ENCODE data around the gene BRSK2.

BRSK2 gene

GRCh38 chr11:1454576-1454975, 64.8 kb downstream of the BRSK2 start:
- no peak for DNase-seq

DNA sequence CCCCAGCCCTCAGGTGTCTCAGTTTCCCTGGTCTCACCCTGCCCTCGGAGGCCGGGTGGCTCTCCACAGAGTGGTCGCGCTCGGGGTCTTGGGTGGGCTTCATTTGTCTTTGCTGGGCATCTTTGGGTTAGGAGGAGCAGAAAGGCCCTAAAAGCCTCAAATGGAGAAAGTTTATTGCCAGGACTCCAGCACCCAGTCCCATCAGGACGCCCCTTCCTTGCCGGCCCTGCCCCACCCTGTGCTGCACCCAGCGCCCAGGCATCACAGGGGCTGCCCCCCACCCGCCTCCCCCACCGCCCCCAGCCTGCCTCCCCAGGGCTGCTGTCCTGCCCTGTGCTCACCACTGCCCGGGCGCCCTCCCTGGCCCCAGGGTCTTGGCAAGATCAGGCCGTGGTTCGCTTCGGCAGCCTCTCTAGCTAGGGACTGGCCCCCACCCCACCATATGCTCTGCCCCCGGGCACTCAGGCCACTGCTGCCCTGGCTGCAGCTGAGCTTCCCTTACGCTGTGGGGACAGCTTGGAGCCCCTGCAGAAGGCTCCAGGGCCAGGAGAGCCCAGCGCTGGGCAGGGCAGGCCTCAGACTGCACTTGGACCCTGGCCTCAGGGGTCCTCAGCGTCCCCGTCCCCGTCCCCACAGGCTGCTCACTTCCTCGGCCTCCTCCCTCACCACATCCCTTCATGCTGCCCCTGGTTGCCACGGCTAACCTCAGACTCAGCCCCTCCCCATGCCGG, 65.5 kb downstream of the BRSK2 start:
- DNase-seq, result no peak

DNA sequence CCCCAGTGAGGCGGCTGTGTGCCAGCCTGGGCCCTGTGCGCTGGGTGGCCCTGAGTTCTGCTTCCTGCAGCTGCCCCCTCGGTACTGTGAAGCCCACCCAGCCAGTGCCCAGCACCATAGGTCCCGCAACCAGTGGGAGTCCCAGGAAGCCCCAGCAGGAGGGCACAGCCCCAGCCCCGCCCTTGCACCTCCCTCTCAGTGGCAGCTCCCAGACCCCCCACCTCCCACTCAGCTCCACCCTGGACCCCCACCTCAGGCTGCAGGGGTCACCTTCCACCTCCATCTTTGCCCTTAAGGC, 66.0 kb downstream of the BRSK2 start:
- DNase-seq, result no peak

- no peak for DNase-seq
These were observed 66.4 kb downstream of the BRSK2 start for GRCh38 chr11:1456176-1456575.

- DNase-seq, result no peak
These were observed 67.0 kb downstream of the BRSK2 start for GRCh38 chr11:1456596-1457325.

DNA sequence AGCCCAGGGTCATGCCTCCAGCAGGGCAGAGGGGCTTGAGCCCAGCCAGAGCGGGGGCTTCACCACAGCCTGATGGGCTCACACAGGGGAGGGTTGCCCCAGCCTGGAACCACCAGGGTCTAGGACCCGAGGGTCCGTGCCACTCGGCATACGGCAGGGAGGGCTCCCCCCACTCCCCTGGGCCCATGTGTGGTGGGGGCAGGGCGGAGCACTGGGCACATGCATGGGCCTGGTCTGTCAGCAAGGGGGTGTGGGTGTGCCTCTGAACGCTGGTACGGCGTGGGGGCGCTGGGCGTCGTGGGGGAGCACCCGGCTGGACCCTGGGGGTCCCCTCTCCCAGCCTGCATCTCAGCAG, 67.6 kb downstream of the BRSK2 start:
- no peak for DNase-seq

DNA sequence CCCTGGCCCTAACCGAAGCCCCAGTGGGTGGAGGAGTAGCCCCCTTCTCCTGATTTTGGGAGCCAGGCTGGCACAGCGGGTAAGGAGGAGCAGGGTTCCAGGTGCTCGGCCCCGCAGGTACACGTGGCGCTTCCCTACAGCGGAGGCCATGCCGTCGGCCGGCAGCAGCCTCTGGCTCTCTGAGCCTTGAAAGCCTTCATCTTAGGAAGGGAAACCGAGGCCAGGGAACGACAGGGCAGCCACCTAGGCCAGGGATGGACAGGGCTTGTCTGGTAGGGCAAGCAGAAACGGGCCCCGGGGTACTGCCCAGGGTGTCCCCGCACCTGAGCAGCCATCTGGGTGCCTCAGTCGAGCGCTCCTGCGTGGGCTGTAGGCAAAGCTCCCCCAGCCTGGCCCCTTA, 68.1 kb downstream of the BRSK2 start:
- DNase-seq, result no peak

GRCh38 chr11:1458340-1459218, 68.8 kb downstream of the BRSK2 start:
- DNase-seq, result no peak

DNA sequence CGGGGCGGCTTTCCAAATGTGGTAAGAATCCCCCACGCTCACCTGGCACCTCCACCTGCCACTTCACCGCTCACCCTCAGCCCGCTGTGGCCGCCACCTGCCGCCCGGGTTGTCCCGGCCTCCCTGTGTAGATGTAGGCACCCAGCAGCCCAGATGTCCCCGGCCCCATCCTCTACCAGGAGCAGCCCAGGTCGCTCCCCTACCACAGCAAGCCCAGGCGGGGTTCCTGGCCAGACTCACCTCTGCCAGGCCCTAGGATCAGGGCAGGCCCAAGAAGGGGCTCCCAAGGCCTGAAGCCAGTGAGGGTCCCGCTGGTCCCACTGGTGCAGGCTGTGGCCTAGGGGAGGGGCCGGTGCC, 69.5 kb downstream of the BRSK2 start:
- no peak for DNase-seq

DNA sequence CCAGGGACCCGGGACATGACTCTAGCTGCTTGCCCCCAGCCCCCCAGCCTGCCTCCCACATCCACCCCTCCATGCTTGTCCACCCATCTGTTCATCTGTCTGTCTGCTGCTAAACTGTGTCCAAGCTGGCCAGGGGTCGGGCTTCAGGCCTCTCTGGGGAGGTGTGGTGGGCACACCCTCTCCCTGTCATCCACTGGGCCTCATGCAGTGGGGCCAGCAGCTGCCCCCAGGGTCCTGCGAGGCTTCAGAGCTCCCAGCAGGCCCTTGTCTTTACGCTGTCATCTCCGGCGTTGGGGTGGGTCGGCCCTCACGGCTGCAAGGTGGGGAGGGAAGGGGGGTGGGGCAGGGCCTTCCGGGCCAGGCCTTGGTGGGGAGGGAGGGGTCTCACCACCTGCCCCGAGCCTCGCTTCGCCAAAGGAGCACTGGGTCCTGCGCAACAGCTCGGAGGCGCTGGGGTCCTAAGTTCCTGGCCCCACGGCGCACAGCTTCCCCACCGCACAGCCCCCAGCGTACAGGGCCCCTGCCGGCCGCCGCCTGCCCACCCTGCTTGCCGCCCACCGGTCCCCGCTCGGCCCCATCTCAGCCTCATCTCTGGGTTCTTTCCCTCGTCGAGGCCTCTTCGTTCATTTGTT, 70.1 kb downstream of the BRSK2 start:
- DNase-seq, result no peak

DNA sequence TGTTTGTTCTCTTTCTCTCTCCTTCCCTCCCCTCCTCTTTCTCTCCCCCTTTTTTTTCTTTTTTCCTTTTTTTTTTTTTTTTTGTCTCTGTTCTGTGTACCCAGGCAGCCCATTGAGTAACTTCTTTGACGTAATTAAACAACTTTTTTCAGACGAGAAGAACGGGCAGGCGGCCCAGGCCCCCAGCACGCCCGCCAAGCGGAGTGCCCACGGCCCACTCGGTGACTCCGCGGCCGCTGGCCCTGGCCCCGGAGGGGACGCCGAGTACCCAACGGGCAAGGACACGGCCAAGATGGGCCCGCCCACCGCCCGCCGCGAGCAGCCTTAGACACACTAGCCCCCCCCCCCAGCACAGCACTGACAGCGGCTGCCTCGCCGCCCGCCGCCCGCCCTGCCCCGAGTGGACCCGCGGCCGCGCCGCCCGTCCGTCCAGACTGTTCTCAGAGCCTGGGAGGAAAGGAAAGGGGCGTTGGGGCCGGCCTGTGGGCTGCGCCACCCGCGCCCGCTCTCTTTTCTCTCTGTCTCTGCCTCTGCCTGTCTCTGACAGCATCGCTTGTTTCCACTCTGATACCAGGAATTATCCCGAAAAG, 70.8 kb downstream of the BRSK2 start:
- no peak for DNase-seq

DNA sequence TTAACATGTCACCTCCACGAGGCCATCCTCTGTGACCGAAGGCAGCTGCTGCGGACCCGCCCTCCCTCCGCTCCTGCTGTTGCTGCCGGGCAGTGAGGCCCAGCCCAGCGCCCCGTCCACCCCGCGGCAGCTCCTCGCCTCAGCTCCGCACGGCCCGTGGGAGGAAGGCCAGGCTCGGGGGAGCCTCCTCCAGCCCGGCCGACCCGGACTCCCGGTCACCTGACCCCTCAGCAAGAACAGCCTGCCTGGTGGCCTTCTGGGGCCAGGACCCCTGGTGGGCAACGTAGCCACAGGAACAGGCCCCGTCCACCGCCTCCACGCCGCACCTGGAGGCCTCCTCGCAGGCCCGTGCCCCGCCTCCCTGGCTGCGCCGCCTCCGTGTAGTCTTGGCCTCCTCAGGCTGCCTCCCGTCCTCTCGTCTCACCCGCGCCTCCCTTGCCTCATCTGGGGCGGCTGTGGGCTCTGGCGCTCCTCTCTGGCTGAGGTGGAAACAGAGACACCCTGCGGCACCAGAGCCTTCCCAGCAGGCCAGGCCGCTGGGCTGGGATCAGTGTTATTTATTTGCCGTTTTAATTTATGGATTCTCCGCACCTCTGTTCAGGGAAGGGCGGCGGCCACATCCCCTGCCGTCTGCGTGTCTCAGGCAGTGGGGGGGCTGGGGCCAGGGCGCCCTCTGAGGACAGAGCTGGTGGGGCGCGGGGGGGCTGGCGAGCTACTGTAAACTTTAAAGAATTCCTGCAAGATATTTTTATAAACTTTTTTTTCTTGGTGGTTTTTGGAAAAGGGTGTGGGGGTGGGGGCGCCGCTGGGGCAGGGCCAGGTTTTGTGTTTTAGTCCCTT, 71.5 kb downstream of the BRSK2 start:
- no peak for DNase-seq

GRCh38 chr11:1461826-1462697, 72.3 kb downstream of the BRSK2 start:
- DNase-seq, result no peak

DNA sequence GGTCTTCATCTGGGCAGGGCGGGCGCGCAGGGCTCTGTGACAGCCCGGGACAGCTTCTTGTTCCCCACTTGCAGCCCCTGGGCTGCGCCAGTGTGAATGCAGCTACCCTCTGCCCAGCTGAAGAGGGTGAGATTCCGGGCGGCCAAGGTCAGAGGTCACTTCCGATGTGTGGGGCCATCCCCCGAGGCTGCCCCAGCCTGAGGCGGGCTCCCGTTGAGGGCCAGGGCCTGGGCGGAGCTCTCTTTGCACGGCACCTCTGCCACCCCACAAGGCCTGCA, 72.9 kb downstream of the BRSK2 start:
- no peak for DNase-seq

- DNase-seq, result no peak
These were observed 73.3 kb downstream of the BRSK2 start for GRCh38 chr11:1463056-1463455.

- DNase-seq, result no peak
These were observed 77.0 kb downstream of the BRSK2 start for GRCh38 chr11:1466784-1467183.

DNA sequence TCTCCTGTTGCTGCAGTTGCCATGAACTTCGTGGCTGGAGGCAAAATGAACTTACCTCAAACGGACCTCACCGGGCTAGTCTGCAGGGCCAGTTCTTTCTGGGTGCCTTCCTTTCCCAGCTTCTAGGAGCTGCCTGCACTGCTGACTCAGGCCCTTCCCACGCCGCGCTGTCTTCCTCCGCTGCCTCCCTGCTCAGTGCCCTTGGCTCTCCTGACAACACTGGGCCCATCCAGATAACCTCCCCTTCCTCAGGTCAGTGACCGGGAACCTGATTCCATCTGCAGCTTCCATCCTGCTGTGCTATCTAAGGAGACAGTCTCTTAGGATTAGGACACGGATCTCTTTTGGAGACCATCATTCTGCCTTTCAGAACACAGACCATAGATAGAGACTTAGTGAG, 77.5 kb downstream of the BRSK2 start:
- no peak for DNase-seq

GRCh38 chr11:1468002-1468401, 78.3 kb downstream of the BRSK2 start:
- no peak for DNase-seq

DNA sequence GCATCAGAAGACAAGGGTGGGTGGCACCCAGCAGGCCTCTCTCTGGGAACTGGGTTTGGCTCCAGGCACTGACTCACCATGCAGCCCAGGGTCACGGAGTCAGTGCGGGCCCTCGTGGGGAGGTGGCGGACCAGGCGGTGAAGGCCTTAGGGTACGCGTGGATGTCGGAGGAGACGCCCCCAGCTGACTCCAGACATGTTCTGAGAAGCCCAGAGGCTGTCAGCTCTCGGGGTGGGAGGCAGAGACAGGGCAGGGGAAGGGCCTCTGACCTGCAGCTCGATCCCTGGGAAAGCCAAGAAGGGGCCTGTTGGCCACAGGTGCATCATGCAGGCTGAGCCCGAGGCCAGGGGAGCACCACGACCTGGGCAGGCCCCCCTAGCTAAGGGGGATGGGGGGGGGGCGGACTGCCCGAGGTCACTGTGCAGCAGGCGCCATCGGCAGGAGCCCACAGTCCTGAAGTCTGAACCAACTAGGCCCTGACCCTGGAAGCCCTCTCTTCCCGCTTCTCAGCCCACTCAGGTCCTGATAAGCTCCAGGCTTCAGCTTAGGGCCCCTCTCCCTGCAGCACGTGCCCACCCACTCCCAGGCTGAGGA, 78.8 kb downstream of the BRSK2 start:
- no peak for DNase-seq

GRCh38 chr11:1469287-1469910, 79.7 kb downstream of the BRSK2 start:
- DNase-seq, result no peak

Data from stimulated activated CD4-positive, alpha-beta T cell treated with anti-CD3 and anti-CD28 coated beads, Interleukin-12 subunit alpha, Interleukin-12 subunit beta, amount 100 ng/mL, for 4 hours (primary cell).